ENCODE data around the gene TRIM24.

Gene TRIM24

DNA sequence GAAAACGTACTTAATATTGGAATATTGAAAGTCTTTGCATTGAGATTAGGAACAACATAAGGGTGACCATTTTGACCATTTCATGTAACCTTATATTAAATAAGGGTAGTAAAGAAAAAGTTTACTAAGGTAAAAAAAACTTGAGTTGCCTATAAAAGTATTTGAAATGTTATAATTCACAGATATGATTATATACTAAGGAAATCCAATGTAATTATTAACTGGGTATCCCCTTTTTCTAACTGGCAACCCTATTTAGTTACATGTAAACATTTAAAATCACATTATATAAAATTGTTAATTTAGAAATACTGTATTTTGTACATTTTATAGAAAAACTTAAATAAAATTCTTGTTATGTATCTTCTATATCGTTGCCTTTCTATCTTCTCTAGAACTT lies 64.2 kb downstream of the TRIM24 start:
- TF ChIP-seq POLR2AphosphoS5 (IDR thresholded peaks at IDR 0.05; ENCODE audit: low read depth, low read length) (no peak), TAF1 (IDR thresholded peaks at IDR 0.05; ENCODE audit: borderline replicate concordance, insufficient read depth, low read length) (no peak), FOXP2 (optimal IDR thresholded peaks at IDR 0.05; ENCODE audit: borderline replicate concordance, extremely low read depth, extremely low read length, insufficient read depth) (no peak), SIN3A (IDR thresholded peaks at IDR 0.05; ENCODE audit: borderline replicate concordance, insufficient read depth, low read length) (no peak)
- TF ChIP-seq, protein P1, sequence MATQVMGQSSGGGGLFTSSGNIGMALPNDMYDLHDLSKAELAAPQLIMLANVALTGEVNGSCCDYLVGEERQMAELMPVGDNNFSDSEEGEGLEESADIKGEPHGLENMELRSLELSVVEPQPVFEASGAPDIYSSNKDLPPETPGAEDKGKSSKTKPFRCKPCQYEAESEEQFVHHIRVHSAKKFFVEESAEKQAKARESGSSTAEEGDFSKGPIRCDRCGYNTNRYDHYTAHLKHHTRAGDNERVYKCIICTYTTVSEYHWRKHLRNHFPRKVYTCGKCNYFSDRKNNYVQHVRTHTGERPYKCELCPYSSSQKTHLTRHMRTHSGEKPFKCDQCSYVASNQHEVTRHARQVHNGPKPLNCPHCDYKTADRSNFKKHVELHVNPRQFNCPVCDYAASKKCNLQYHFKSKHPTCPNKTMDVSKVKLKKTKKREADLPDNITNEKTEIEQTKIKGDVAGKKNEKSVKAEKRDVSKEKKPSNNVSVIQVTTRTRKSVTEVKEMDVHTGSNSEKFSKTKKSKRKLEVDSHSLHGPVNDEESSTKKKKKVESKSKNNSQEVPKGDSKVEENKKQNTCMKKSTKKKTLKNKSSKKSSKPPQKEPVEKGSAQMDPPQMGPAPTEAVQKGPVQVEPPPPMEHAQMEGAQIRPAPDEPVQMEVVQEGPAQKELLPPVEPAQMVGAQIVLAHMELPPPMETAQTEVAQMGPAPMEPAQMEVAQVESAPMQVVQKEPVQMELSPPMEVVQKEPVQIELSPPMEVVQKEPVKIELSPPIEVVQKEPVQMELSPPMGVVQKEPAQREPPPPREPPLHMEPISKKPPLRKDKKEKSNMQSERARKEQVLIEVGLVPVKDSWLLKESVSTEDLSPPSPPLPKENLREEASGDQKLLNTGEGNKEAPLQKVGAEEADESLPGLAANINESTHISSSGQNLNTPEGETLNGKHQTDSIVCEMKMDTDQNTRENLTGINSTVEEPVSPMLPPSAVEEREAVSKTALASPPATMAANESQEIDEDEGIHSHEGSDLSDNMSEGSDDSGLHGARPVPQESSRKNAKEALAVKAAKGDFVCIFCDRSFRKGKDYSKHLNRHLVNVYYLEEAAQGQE (IDR thresholded peaks at IDR 0.05; ENCODE audit: insufficient read depth in 1 of 2, low read depth in 2 of 2, low read length in 2 of 2): no peak

- TF ChIP-seq TAF1 (IDR thresholded peaks at IDR 0.05; ENCODE audit: borderline replicate concordance, insufficient read depth, low read length) (no peak), POLR2AphosphoS5 (IDR thresholded peaks at IDR 0.05; ENCODE audit: low read depth, low read length) (no peak), SIN3A (IDR thresholded peaks at IDR 0.05; ENCODE audit: borderline replicate concordance, insufficient read depth, low read length) (no peak), FOXP2 (optimal IDR thresholded peaks at IDR 0.05; ENCODE audit: borderline replicate concordance, extremely low read depth, extremely low read length, insufficient read depth) (no peak)
- TF ChIP-seq, protein P1 (IDR thresholded peaks at IDR 0.05; ENCODE audit: insufficient read depth in 1 of 2, low read depth in 2 of 2, low read length in 2 of 2): no peak
These were observed 65.7 kb downstream of the TRIM24 start for GRCh38 chr7:138525757-138526156.

DNA sequence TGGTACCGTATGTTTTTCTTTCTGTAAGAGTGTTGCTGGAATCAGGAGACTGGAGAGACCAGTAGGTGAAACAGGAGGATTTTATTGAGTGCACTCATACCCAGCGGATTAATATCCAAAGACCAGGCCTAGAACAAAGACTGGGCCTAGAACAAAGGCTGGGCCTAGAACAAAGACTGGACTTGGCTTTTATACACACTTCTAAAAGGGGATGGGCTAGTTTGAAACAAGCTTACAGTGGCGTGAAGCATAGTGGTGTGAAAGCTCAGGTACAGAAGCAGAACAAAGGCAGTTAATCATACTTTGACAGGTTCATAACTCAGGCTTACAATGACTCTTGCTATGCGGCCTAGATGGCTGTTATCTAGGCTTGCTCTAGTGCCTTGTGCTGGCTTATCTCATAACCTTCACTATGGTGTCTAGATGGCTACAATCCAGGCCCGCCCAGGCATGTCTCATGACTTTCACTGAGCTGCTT lies 67.7 kb downstream of the TRIM24 start:
- TF ChIP-seq, protein P1 (IDR thresholded peaks at IDR 0.05; ENCODE audit: insufficient read depth in 1 of 2, low read depth in 2 of 2, low read length in 2 of 2): no peak
- TF ChIP-seq SIN3A (IDR thresholded peaks at IDR 0.05; ENCODE audit: borderline replicate concordance, insufficient read depth, low read length) (no peak), POLR2AphosphoS5 (IDR thresholded peaks at IDR 0.05; ENCODE audit: low read depth, low read length) (no peak), TAF1 (IDR thresholded peaks at IDR 0.05; ENCODE audit: borderline replicate concordance, insufficient read depth, low read length) (no peak), FOXP2 (optimal IDR thresholded peaks at IDR 0.05; ENCODE audit: borderline replicate concordance, extremely low read depth, extremely low read length, insufficient read depth) (no peak)

- no peak for TF ChIP-seq TAF1 (IDR thresholded peaks at IDR 0.05; ENCODE audit: borderline replicate concordance, insufficient read depth, low read length)
- TF ChIP-seq SIN3A (IDR thresholded peaks at IDR 0.05; ENCODE audit: borderline replicate concordance, insufficient read depth, low read length): no peak
- TF ChIP-seq FOXP2 (optimal IDR thresholded peaks at IDR 0.05; ENCODE audit: borderline replicate concordance, extremely low read depth, extremely low read length, insufficient read depth): no peak
- TF ChIP-seq, protein P1 (IDR thresholded peaks at IDR 0.05; ENCODE audit: insufficient read depth in 1 of 2, low read depth in 2 of 2, low read length in 2 of 2): no peak
- no peak for TF ChIP-seq POLR2AphosphoS5 (IDR thresholded peaks at IDR 0.05; ENCODE audit: low read depth, low read length)
These were observed 78.5 kb downstream of the TRIM24 start for GRCh38 chr7:138538518-138538917.
